CD4-positive, alpha-beta T cell treated with Interleukin-6 at 100 ng/mL for 8 hours (primary cell): ENCODE results near the gene CPSF3.

ENCODE experiments used
- DNase-seq: peaks from one replicate; pipeline ENCODE4 v3.0.0-alpha.2; 2020; ENCODE audit warnings: mixed read lengths, low spot score

Gene CPSF3

GRCh38 chr2:9518163-9518562, 94.7 kb downstream of the CPSF3 start:
- no peak for DNase-seq

- no peak for DNase-seq
Observed at GRCh38 chr2:9518780-9519179, 95.3 kb downstream of the CPSF3 start.

DNA sequence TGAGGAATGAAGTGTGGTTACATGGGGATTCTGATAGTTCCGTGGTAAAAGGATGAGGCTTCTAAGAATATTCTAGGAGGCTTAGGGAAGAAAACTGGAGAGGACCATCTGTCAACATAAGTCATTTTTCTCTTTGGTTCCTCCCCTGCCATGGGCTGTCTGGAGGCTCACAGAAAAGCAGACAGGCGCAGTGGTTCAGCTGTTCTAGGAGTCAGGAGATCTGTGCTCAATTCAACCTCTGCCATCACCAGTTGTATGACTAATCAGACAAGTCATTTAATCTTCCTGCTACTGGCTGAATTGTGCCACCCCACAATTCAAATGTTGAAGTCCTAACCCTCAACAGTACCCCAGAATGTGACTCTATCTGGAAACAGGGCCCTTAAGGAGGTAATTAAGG, 95.8 kb downstream of the CPSF3 start:
- no peak for DNase-seq
